Heart right ventricle (tissue), 16 donors: ENCODE data around the gene CORO2A. TPM values are rescaled to one million over a fixed set of nuclear protein-coding genes. Genes with fewer than 3 reads are reported as not detected.
A peak's percentile ranks its signal among the peaks of the same experiment; 100 is the strongest.

Source experiments
- ATAC-seq, 8 donors: fragments of 200-7000 bp; cut with Tn5 transposase; one replicate each; pipeline ENCODE4 v1.9.1; 2020; ENCODE audit warnings: mild to moderate bottlenecking in 8 of 8, moderate library complexity in 8 of 8, moderate number of reproducible peaks in 1 of 8
- DNase-seq, 2 donors: peaks; one replicate each; pipeline ENCODE4 v3.0.0-alpha.2; 2020
- H3K27ac ChIP-seq, 10 donors: fragments of 200-600 bp; sonication (generic) in 2 of 10; one replicate each; pipeline versions ENCODE4 v1.5.0 to v1.8.0; 2020 to 2022; ENCODE audit warnings: mild to moderate bottlenecking in 3 of 10
- H3K27me3 ChIP-seq, 7 donors: fragments of 200-600 bp; one replicate each; pipeline ENCODE4 v1.8.0; 2021 to 2022; ENCODE audit warnings: mild to moderate bottlenecking in 2 of 7
- H3K36me3 ChIP-seq, 9 donors: fragments of 200-600 bp; sonication (generic) in 1 of 9; one replicate each; pipeline versions ENCODE4 v1.5.0 to v1.8.0; 2020 to 2022; ENCODE audit warnings: mild to moderate bottlenecking in 2 of 9
- H3K4me1 ChIP-seq, 9 donors: fragments of 200-600 bp; sonication (generic) in 1 of 9; one replicate each; pipeline versions ENCODE4 v1.5.0 to v1.8.0; 2020 to 2022; ENCODE audit warnings: mild to moderate bottlenecking in 4 of 9
- H3K4me3 ChIP-seq, 10 donors: fragments of 200-600 bp; sonication (generic) in 2 of 10; one replicate each; pipeline versions ENCODE4 v1.5.0 to v1.8.0; 2020 to 2022; ENCODE audit warnings: mild to moderate bottlenecking in 7 of 10, moderate library complexity in 2 of 10
- H3K9me3 ChIP-seq, 11 donors: fragments of 200-600 bp in 10 of 11; sonication (generic) in 2 of 11; one replicate each; pipeline versions ENCODE4 v1.5.0 to v1.8.0; 2013 to 2022; ENCODE audit warnings: mild to moderate bottlenecking in 2 of 11, control low read depth in 1 of 11, moderate library complexity in 1 of 11
- WGBS, 2 donors: extraction: QIAGEN DNeasy Blood & Tissue Kit; methylation state at CpG; one replicate each; pipeline ENCODE4 v1.1.7; 2013; ENCODE audit warnings: inconsistent platforms in 1 of 2; 5-methylcytosine and 5-hydroxymethylcytosine counted together
- intact Hi-C, 10 donors: fragments of 100-400 bp; cut with DNase I; formaldehyde crosslinking; loops; one replicate each; pipeline versions ENCODE4 v1.11.1 to v1.14.2; 2022
- polyA plus RNA-seq, 2 donors: library from polyadenylated mRNA; stranded (reverse); fragments of 200-250 nt; gene quantifications; one replicate each; pipeline ENCODE4 v1.2.3, GENCODE V29; 2013
- total RNA-seq, 10 donors: library from RNA; stranded (reverse); fragmentation: NEBNext Ultra II Directional in 3 of 10; extraction: Animal tissue kit (Norgen Biotek cat#: 25700) in 3 of 10; gene quantifications; one replicate each; pipeline versions ENCODE4 v1.2.1 to v1.2.4, GENCODE V29; 2021 to 2023
- TF ChIP-seq, protein P1 (sequence below), 9 donors: fragments of 200-600 bp; sonication (generic) in 2 of 9; IDR thresholded peaks; one replicate each; pipeline versions ENCODE4 v1.5.0 to v1.8.0; 2021 to 2022; ENCODE audit warnings: antibody characterized with exemption in 9 of 9, mild to moderate bottlenecking in 5 of 9, moderate library complexity in 1 of 9
- donor health status: Arrhythmogenic right ventricular cardiomyopathy.
- donor health status: ischemic (EF 13 %, LVEDD 7.1; RV severe dilation, severe dysfunction).
- donor health status: healthy with polysubstance abuse.
- donor health status: DM: no; HTN: yes; CAD: no.
- donor health status: DM: no; HTN: no; CAD: no.
- donor health status: ischemic (EF 25% LVEDD 6.9; RV normal size, moderate dysfunction).
- donor health status: ischemic (EF 25% LVEDD 5.7; RV mildly dilated, moderate dysfunction).
- donor health status: healthy.
- donor health status: DM: yes; HTN: yes; CAD: no.
- donor health status: Ischemic cardiomyopathy.
- donor health status: ischemic (EF 35%, LVEDD 5.7; RV mildly dilated, moderate dysfunction).
- donor health status: nonischemic (EF 11% LVEDD 7.7; RV severe dilation, severe dysfunction).
- donor health status: DM: yes; HTN: yes; CAD: no.
- donor health status: PGD.
- donor health status: ischemic (EF 29% LVEDD 5.4; RV normal size, mild dysfunction).
- donor health status: nonischemic (EF 23%, LVEDD 6.1; RV moderate dilation, normal function).

Gene CORO2A
- total and polyA plus RNA-seq, 12 donors = 0.06 to 0.90 (median 0.23) TPM

DNA sequence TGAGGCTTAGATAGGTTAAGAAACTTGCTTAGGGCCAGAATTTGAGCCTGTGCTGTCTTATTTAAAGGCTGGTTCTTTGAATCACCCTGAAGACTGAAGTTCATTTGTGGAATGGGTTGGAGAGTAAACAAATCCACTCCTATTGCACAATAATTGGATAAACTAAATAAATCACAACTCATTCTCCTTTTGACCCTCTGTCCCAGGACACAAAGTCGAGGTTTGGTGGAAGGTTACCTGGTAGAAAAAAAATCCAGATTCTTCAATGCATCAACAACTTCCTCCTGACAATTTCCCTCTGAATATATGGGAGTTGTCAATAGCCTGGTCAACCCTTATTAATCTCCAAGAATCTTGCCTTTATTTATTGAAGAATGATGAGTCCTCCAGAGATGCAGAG is 34.1 kb upstream of the CORO2A start:
- Histone ChIP-seq H3K9me3 (no peaks in the 10 kb centered on the region), H3K4me1 (peaks cover 0 to 19% (median 0%) of the 10 kb centered on the region in 9 donors), H3K27ac (no peak overlapping the region), H3K36me3 (peaks cover 0 to 71% (median 0%) of the 10 kb centered on the region in 9 donors), H3K27me3 (no peaks in the 10 kb centered on the region), H3K4me3 (no peak overlapping the region)
- DNase-seq (no peak), ATAC-seq (no peak)
- intact Hi-C loops = no loop called here
- WGBS, 2 donors = 62 to 65% methylated on average over 1 of the region's 1 CpG
- TF ChIP-seq, protein P1, sequence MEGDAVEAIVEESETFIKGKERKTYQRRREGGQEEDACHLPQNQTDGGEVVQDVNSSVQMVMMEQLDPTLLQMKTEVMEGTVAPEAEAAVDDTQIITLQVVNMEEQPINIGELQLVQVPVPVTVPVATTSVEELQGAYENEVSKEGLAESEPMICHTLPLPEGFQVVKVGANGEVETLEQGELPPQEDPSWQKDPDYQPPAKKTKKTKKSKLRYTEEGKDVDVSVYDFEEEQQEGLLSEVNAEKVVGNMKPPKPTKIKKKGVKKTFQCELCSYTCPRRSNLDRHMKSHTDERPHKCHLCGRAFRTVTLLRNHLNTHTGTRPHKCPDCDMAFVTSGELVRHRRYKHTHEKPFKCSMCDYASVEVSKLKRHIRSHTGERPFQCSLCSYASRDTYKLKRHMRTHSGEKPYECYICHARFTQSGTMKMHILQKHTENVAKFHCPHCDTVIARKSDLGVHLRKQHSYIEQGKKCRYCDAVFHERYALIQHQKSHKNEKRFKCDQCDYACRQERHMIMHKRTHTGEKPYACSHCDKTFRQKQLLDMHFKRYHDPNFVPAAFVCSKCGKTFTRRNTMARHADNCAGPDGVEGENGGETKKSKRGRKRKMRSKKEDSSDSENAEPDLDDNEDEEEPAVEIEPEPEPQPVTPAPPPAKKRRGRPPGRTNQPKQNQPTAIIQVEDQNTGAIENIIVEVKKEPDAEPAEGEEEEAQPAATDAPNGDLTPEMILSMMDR (IDR thresholded peaks at IDR 0.05) = no peak

DNA sequence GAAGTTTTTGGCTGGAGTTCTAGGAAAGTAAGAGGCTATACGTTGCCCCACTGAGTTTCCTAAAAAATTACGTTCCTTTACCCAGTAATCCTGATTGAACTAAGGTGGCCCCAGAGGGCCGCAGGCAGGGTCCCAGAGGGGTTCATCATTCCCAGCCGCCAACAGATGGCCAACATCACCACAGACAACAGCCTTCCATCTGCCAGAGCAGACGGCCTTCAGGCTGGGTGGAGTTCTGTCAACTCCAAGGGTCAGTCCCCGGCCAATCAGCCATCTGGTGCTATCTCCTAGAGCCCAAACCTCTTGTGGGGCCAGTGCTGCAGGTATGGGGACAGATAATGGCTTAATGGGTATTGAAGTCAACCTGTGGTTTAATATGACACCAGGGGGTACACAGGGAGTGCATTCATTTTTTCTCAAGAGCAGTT is 32.6 kb upstream of the CORO2A start:
- no peaks in the 10 kb centered on the region for H3K27me3 ChIP-seq
- H3K4me3 ChIP-seq = no peak overlapping the region
- no peak overlapping the region for H3K27ac ChIP-seq
- intact Hi-C loops = no loop called here
- ATAC-seq (no peak), DNase-seq (no peak)
- peaks cover 0 to 15% (median 0%) of the 10 kb centered on the region in 9 donors for H3K4me1 ChIP-seq
- no peaks in the 10 kb centered on the region for H3K9me3 ChIP-seq
- TF ChIP-seq, protein P1 (IDR thresholded peaks at IDR 0.05) = no peak
- WGBS, 2 donors = 90 to 93% methylated on average over 6 of the region's 6 CpGs
- H3K36me3 ChIP-seq = peaks cover 0 to 71% (median 0%) of the 10 kb centered on the region in 9 donors

DNA sequence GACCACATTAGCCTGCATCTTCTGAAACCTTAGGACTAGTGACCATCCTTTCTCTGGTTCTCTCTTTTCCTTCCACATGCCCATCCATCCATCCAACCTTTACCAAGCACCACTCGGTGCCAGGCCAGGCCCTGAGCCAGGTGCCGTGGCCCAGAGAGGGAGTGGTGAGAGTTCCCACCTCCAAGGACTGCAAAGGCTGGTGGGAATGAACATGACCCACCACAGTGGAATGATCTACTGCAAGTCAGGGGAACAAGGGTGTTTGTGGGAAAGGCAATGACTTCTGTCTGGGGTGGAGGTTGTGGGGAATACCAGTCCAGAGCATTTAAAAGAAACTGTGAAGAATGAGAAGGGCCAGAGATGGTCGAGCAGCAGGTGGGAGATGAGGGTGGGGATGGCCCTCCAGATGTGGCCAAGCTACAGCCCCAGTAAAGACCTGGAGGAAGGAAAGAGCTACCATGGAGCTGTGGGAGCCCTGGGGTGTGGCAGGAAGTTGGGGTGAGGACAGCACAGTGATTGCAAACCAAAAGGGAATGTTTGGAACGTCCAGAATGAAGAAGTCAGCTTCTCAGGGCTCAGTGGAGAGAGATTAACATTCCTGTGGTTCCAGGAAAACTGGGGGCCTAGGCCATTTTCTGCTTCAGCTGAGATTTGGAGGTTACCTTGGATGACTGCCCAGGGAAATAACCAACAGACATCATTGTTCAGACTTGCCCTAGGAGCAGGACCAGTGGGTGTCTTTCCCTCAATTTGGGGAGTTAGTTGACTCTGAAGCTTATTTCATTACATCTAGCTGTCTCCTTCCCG is 30.7 kb upstream of the CORO2A start:
- Histone ChIP-seq H3K4me1 (peaks cover 0 to 15% (median 0%) of the 10 kb centered on the region in 9 donors), H3K36me3 (peaks cover 0 to 71% (median 0%) of the 10 kb centered on the region in 9 donors), H3K27ac (peak overlapping the region in 1 of 10 donors; percentile 20), H3K9me3 (no peaks in the 10 kb centered on the region), H3K4me3 (no peak overlapping the region), H3K27me3 (no peaks in the 10 kb centered on the region)
- TF ChIP-seq, protein P1 (IDR thresholded peaks at IDR 0.05) = no peak
- ATAC-seq = peak in 3 of 8 donors; percentile 20 to 55 (median 48)
- 64 to 74% methylated on average over 5 of the region's 5 CpGs for WGBS, 2 donors
- no peak for DNase-seq
- intact Hi-C loops = loop anchor here in 1 of 10 donors (5.0 kb wide), 1 partner anchor 394 kb away; no protein-coding TSS in a partner anchor

DNA sequence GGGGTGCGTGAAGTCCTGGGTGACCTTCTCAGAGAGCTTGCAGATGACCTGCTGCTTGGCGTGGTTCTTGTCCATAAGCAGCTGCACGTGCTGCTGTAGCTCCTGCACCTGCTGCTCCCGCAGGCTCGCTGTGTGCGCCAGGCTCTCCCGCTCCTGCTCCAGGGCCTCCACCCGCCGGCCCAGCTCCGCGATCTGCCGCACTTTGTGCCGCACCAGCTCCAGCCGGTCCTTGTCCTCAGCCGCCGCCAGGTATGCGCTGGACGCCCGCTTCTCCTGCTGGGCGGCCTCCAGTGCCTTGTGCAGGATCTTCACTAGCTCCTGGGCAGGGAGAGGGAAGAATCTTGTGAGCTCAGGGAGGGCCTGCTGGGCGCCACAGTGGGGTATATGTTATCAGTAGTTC is 28.5 kb upstream of the CORO2A start:
- intact Hi-C loops = loop anchor here in 1 of 10 donors (5.0 kb wide), 1 partner anchor 396 kb away; no protein-coding TSS in a partner anchor
- WGBS, 2 donors = 96 to 97% methylated on average over 21 of the region's 21 CpGs
- TF ChIP-seq, protein P1 (IDR thresholded peaks at IDR 0.05) = no peak
- no peak for ATAC-seq
- Histone ChIP-seq H3K36me3 (peaks cover 0 to 68% (median 0%) of the 10 kb centered on the region in 9 donors), H3K4me3 (no peak overlapping the region), H3K27me3 (no peaks in the 10 kb centered on the region), H3K27ac (no peak overlapping the region), H3K9me3 (no peaks in the 10 kb centered on the region), H3K4me1 (peaks cover 0 to 15% (median 0%) of the 10 kb centered on the region in 9 donors)
- DNase-seq = no peak
